GM10266 (cell line): ENCODE measurements around the gene GAK.

ENCODE experiments used
- DNase-seq: peaks from one replicate; pipeline ENCODE4 v3.0.0; 2012; ENCODE audit errors: extremely low spot score
- TF ChIP-seq, protein P1 (sequence below): IDR thresholded peaks from 2 replicates; pipeline ENCODE4 v1.5.1; 2012; ENCODE audit warnings: mild to moderate bottlenecking, low read depth; ENCODE audit not compliant: control insufficient read depth, insufficient read depth; ENCODE audit errors: missing control alignments

Gene GAK

DNA sequence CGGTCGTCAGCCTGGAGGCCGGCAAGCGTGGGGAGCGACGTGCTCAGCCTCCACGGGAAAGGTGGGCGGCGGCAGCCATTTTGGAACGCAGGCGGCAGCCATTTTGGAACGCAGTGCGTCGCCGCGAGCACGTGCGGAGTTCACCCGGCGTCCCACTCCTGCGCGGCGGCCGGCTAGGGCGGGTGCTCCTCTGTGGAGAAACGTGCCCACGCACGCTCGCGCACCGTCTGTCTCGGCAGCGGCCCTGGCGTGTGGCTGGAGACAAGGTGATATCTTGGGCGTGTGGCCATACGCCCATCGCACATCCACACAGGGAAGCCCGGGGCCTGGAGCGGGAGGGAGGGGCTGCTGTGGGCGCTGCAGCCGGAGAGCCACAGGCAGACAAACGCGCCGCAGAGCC is 127.3 kb downstream of the GAK start:
- DNase-seq, result no peak
- TF ChIP-seq, protein P1, sequence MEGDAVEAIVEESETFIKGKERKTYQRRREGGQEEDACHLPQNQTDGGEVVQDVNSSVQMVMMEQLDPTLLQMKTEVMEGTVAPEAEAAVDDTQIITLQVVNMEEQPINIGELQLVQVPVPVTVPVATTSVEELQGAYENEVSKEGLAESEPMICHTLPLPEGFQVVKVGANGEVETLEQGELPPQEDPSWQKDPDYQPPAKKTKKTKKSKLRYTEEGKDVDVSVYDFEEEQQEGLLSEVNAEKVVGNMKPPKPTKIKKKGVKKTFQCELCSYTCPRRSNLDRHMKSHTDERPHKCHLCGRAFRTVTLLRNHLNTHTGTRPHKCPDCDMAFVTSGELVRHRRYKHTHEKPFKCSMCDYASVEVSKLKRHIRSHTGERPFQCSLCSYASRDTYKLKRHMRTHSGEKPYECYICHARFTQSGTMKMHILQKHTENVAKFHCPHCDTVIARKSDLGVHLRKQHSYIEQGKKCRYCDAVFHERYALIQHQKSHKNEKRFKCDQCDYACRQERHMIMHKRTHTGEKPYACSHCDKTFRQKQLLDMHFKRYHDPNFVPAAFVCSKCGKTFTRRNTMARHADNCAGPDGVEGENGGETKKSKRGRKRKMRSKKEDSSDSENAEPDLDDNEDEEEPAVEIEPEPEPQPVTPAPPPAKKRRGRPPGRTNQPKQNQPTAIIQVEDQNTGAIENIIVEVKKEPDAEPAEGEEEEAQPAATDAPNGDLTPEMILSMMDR, result no peak

DNA sequence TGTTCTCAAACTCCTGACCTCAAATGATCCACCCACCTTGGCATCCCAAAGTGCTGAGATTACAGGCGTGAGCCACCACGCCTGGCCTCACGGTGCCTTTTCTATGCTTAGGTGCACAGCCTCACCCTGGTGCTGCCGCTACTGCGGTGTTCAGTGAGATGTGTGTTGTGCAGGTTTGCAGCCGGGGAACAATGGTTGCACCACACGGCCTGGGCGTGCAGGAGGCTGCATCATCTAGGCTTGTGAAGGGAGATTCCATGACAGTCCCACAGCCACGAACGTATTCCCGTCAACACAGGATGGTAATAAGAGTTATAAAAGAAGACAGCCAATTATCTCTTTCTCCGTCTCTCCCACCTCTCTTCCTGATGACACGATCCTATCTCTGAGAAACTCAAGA is 128.2 kb downstream of the GAK start:
- DNase-seq, result no peak

DNA sequence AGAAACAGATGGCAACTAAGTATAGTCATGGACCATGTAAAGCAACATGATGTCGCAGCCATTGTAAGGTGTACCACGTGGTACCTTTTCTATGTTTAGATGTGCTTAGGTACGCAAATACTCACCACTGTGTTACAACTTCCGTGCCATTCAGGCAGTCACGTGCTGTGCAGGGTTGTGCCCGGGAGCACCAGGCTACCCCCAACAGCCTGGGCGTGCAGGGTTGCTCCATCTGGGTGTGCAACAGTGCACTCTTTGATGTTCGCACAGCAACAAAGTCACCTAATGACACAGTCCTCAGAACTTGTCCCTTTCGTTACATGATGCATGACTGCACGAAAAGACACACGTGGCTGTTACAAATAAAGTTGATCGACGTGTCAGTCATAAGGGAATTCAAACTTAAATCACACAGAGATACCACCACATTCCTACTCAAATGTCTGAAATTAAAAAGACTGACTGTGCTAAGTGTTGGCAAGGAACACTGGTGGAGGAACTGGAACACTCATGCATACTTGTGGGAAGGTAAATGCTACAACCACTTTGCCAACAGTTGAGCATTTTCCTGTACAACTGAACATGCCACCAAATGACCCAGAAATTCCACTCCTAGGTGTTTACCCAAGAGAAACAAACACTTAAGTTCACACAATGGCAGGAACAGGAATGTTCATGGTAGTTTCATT is 130.5 kb downstream of the GAK start:
- no peak for DNase-seq
- TF ChIP-seq, protein P1, result no peak

More for the DNA sequence above, 128.2 kb downstream of the GAK start:
- TF ChIP-seq, protein P1, result no peak
